Stimulated activated CD4-positive, alpha-beta T cell treated with anti-CD3 and anti-CD28 coated beads, Interleukin-4, amount 100 ng/mL, for 1 hour (primary cell): Measurements from ENCODE around the gene DCAF7.

Experiments used
- DNase-seq: peaks from one replicate; pipeline ENCODE4 v3.0.0-alpha.2; 2020

The DCAF7 gene

DNA sequence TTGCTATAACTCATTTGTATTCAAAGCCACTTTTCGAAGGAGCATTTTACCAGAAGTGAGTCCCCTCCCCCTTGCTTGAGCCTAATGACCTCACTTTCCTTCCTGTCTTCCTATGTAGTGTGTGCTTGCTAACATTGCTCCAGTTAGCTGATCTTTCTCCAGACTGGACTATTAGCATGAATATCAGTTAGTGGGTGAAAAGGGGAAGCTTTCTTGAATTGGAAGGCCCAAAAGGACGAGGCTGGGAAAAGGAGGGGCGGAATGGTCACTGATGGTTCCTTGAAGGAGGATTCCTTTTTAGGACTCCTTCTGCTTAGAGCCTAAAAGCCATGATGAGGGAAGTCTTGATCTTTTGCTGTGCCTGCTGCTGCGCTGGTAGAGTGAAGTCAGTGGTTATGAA lies 83.9 kb downstream of the DCAF7 start:
- DNase-seq: no peak

DNA sequence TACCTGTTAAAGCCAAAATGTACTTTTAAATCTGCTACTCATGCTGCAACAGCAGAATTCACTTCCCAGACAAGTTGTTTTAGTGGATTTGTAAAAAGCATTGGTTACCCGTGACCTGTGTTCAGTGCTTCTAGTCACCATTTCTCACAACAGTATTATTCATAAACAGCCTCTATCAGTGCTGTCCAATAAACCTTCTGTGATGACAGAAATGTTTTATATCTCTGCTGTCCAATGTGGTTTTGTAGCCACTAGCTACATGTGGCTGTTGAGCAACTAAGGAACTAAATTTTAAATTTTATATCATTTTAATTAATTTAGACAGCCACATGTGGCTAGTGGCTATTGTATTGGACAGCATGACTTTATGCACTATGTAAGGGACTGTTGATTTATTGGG lies 84.5 kb downstream of the DCAF7 start:
- no peak for DNase-seq

DNA sequence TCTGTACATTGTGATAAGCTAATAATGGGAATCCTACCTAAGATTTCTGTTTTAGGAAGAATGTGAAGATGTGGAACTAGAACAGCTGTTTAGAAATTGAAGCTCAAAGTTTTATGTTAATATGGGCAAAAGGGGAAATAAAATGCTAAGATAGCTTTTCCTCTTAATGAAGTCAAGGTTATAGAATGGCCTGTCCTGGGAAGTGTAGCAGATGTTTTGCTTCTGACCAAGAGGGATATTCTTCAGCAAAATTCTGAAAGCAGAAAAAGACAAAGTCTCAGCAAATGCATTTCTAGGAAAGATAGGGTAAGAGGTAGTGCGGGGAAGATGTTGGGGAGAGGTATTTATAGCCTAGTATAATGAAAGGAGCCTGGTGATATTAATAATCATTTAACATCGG lies 85.0 kb downstream of the DCAF7 start:
- no peak for DNase-seq

DNA sequence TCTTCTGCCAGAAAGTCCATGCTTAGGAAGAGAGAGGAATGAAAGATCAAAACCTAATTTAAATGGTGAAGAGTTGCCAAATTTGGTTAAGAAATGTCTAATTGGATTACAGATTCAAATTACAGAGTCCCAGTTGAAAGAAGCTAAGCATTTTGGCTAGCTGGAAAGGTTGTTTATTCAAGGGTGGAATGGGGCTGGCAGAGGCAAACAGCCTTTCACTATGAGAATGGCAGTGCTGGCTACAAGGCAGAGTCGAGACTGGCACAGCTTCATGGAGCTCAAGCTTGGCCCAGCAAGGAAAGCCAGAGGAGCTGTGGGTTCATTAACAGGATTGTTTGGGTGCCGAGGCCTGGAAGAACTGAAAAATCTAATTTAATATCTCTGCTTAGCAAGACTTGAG lies 85.5 kb downstream of the DCAF7 start:
- DNase-seq: no peak

DNA sequence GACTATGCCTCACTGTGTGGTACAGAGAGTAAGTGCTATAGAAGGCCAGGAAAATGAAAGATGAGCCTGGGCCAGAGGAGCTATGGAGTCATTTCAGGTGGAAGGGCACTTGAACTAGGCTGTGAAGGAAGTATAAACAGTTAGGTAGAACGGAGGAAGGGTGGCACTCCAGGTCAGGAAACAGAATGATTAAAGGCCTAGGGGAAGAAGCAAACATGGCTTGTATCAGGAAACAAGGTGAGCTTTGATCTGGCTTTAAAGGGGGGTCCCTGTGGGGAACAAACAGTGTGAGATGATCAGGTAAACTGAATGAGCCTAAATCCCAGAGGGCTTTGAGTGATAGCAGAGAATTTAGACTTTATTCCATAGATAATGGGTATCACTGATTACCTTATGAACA lies 88.8 kb downstream of the DCAF7 start:
- no peak for DNase-seq

DNA sequence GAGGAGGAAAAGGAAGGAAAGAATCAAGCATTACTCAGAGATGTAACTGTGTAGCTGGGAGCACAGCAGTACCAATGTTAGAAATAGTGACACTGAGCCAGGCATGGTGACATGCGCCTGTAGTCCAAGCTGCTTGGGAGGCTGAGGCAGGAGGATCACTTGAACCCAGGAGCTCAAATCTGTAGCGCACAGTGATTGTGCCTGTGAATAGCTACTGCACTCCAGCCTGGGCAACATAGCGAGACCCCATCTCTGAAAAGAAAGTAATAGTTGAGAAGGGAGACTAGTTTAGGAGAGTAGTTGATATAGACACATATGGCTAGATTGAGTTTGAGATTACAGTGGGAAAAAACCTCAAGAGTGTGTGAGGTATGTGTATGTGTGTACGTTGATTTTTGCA lies 89.8 kb downstream of the DCAF7 start:
- no peak for DNase-seq

DNA sequence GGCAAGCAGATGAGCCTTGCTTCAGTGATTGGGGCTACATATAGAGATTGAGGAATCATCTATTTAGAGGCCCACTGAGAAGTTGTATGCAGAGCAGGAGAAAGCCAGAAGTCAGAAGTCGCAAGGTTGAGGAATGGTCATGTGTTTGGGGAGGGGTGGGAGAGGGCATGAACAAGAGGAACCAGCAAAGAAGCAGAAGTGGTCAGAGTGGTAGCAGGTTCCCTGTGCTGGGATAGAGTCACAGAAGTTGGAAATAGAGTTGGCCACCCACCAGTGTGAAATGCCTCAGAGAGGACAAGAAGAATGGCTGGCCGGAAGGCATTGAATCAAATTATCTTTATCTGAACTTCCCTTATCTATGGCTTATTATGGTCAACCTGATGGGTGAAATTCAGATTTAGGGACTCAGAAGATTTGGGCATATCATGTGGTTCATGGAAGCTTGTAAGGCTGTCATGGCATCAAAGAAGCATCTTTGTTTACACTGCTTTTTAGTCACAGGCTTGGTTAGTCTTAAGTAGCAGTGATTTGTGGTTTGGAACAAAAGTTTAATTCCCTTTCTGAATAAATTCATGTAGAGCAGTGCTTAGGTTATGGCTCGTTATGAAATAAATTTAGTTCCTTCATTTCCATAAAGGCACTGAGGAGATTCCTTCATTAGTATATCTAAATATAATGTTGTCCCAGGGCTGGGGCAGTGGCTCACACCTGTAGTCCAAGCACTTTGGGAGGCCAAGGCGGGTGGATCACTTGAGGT lies 91.6 kb downstream of the DCAF7 start:
- DNase-seq: no peak
